Ramos (cell line): Measurements from ENCODE around the gene SIRPG.
"Not testable (repeated sequence)": the region's sequence is repeated elsewhere in the genome, so short reads cannot be mapped to it uniquely, and the experiment has no call there.

ENCODE experiments used
- in situ Hi-C: fragments of 300-500 bp; cut with MboI; formaldehyde crosslinking; loops from one replicate; pipeline ENCODE4 v1.14.3; 2022; ENCODE audit warnings: low sequenced_read_pairs; ENCODE audit not compliant: unreplicated experiment

SIRPG gene

DNA sequence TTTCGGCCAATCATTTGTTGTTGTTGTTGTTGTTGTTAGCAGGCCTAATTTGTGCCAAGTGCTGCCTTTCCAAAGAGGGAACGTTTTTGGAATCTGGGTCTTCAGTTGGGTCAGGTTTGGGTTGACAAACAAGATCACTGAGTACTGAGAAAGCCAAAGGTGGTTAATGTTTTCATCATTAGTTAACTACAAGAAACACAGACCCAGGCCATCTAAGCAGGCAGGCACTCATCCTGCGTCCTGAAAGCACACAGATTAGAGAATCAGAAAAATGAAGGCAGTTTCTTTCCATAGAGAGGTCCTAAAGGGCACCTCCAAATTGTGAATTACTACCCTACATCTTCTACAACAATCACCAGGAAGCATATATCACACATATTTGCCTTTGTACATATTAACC lies 15.1 kb upstream of the SIRPG start:
- in situ Hi-C loops, result no loop called here

DNA sequence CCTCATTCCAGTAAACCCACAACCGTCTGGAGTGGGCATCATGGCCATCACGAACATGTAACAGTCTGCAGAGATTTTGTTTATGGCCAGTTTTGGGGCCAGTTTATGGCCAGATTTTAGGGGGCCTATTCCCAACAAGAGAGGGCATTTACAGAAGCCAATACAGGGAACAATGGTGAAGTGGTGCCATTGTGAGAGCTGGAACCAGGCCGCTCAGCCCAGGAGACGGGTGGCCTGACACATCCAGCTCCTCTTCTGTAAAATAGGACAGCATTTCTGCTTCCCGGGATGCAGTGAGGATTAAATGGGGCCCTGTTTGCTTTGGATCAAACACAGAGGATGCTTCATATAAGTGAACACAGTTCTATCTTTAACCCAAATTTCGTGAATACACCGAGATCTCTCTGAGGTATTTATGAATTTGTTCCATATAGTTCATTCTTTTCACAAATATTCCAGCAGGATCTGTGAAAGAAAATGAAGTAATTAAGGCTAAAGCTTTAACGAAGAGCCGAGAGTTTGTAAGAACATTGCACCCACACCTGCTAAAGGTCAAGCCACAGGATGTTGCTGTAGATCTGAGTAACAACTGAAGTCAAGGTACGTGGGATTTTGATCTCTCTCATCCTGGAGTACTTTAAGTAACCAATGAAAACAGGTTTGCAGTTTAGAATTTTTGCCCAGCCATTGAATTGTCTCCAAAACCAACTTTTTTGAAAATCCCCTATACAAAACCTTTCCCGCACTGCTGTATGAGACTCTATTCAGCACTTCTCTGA lies 14.5 kb upstream of the SIRPG start:
- in situ Hi-C loops, result no loop called here

DNA sequence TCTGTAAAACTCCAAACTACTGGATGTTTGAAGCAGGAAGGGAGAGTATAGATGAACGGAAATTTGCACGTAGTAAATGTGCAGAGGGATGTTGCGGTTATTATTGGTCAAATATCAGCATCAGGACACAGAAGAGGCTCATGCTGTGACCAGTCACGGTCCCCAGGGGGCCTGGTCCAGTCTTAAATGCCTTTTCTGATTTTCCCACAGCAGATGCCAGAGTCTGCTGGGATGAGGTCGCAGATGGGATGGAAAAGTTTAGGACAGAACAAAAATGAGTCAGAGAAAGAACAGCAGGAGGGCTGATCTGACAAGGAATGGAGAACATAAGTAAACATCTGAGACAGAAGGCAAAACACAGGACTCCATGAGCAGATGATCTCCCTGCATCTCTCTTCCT lies 11.7 kb upstream of the SIRPG start:
- in situ Hi-C loops, result no loop called here

DNA sequence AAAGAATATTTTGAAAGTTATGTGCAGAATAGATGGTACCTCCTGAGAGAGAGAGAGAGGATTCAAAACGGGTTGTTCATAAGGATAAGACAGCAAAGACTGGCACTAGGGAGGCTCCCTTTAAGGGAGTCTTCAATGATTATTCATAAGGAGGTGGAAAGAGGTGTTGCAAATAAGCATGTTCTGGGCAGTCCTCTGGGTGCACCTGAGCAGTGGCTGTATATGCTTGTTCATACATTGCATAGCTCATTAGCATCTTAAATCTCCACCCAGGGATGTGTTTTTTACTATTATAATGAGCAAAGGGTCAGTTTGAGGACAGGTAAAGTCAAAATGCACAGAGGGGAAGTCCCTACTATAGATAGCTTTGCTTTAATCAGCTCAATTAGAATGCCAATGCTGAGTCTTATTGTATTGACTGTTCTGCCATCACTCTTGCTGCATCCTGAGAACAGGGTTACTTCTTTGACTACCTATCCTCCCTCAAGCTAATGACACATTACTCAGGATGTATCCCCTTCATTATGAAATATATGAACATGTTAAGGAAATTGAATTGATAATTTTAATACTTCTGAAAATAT lies 10.0 kb upstream of the SIRPG start:
- in situ Hi-C loops, result no loop called here

DNA sequence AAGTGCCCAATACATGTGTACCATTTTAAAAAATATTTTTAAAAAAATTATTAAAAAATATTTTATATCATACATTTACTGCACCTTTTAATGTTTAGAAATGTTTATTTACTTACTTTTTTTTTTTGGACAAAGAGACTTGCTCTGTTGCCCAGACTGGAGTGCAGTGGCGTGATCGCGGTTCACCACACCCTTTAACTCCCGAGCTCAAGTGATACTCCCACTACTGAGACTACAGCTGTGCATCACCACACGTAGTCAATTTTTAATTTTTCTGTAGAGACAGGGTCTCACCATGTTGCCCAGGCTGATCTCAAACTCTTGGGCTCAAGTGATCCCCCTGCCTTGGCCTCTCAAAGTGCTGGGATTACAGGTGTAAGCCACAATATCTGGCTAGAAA lies 9.2 kb upstream of the SIRPG start:
- in situ Hi-C loops, result no loop called here

DNA sequence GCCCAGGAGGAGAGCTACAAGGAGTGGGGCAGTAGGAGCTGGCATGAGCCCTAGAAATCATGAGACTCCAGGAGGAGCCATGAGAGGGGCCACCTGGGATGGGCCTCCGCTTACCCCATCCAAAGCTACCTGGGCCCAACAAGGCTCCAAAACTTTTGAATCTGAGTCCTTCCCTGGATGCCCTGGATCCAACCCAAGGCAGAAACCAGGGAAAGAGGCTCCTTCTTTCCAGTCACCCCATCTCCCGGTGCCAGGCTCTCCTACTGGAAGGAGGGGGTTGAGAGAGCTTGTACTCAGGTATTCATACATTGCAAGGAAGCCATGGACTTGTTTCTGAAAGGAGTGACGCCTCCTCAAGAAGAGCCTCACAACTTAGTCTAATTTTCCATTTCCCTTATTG lies 7.8 kb upstream of the SIRPG start:
- in situ Hi-C loops, result no loop called here

DNA sequence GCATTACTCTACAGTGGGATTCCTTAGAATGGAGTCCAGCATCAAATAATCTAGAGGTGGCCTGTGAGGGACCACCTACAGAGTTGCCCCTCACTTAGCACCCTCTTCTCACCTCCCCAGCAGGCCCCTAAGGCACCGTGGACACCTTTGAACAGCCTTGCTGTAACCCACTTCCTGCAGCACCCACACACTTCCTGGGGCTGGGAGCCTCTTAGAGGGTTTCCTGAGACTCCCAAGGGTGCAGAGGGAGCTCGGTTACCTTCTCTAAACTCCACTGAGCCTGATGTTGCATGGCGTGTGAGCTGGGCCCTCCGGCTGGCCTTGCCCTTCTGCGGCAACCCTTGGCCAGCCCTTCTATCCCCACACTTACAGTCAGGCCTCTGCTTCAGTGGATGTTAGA lies 7.3 kb upstream of the SIRPG start:
- in situ Hi-C loops, result no loop called here

DNA sequence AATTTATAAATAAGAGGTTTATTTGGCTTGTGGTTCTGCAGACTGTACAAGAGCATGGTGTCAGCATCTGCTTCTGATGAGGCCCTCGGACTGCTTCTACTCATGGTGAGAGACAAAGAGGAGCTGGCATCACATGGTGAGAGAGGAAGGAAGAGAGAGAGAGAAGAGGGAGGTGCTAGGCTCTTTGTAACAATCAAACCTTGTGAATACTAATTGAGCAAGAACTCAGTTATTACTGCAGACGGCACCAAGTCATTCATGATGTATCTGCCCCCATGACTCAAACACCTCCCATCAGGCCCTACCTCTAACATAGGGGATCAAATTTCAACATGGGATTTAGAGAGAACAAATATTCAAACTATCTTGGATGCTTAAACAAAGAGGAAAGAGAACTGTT lies 6.3 kb upstream of the SIRPG start:
- in situ Hi-C loops, result no loop called here

DNA sequence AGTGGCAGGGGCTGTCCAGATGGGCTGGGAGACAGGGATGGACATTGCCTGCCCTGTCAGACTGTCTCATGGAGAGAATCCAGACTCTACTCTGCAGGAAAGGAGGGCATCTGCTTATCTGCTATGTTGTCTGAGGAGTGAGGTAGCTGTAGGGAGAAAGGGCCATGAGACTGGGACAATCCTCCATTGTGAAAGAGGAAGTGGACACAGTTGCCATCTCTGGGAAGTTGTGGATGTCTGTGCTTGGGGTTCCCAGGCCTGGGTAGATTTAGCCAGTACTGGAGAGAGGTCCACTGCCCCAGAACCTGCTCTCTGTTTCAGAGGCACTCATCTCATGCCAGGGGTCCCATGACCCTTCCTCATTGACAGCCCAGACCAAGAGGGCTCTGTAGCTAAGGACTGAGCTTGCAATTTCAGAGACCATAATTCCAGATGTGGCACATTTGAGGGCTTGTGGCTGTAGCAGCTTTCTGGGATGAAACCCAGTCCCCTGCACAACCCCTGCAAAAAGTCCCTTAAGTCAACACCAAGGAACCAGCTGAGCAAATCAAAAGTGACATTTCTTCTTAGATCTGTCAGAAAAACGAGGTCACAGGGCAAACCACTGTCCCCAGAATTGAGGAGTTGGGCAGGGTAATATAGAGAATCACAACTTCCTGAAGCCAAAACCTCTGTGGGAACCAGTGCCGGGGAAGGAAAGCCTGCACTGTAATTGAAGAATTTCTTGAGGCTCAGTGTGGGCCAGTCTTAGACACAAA lies 4.1 kb upstream of the SIRPG start:
- in situ Hi-C loops, result no loop called here

DNA sequence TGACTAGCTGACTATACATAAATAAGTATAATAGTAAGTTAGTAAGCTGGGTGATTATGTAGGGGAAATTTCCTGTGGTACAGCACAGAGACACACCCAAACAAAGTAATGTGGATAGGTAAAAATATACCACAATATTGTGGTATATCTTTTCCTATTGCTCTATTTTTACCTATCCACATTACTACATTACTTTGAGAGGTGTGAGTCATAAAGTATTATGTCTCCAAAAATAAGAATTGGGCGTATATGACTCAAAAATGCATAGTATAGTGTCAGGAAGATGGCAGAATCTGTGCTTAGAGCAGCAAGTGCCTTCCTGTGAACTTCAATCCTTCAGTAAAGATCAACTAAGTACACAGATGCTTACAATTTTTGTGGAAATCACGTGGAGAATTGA lies 2.7 kb upstream of the SIRPG start:
- in situ Hi-C loops, result no loop called here

DNA sequence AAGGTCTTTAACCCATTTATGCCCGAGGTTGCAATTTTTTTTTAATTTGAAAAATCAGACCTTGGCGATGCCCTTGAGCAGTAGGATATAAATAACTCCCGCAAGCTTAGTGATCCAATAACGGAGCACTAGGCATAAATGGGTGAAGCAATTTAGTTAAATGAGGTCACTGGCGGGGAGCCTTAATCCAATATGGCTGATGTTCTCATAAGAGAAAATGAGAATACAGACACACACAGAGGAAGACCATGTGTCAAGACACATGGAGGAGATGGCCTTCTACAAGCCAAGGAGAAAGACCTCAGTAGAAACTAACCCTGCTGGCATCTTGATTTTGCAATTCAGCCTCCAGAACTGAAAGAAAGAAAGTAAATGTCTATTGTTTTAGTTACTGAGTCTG lies 735 bp downstream of the SIRPG start:
- in situ Hi-C loops, result no loop called here

DNA sequence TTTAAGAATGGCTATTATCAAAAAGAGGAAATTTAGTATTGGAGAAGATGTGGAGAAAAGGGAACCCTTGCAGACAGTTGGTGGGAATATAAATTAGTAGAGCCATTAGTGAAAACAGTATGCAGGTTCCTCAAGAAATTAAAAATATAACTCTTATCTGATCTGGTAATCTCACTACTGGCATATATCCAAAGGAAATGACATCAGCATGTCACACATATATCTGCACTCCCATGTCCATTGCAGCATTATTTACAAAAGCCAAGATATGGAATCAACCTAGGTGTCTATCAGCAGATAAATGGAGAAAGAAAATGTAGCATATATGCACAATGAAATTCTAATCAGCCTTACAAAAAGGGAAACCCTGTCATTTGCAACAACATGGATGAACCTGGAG lies 2.6 kb downstream of the SIRPG start:
- in situ Hi-C loops, result no loop called here

DNA sequence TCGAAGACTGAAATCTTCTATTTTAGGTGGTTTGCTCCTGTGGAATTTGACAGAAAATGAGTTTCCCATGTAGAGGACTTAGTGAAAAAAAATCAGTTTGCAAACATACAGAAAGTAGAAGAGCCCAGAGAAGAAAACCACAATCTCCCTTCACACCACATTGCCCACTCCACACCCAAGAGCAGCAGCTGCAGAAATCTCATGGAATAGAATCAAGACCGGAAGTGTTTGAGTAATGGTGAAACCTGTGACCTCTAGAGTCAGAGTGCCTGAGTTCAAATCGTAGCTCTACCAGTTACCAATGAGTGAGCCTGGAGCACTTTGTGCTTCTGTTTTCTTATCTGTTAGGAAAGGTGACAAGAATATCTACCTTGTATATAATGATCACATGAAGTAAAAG lies 4.6 kb downstream of the SIRPG start:
- in situ Hi-C loops, result no loop called here

DNA sequence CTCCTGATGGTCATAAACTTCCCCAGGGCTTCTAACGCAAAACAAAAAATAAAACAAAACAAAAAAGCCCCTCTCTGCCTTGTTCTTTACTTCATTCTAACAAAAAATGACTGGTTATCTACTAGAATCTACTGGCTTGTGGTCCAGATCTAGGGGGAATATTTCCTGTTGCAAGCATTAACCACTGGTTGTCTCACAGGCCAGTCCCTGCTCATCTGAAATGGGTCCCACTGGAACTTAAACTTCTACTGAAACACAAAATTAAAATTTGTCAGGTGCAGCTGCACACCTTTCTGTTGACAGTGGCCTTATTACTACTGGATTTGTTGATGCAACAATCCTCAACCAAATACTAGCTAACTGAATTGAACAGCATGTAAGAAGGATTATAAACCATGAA lies 5.5 kb downstream of the SIRPG start:
- in situ Hi-C loops, result no loop called here

DNA sequence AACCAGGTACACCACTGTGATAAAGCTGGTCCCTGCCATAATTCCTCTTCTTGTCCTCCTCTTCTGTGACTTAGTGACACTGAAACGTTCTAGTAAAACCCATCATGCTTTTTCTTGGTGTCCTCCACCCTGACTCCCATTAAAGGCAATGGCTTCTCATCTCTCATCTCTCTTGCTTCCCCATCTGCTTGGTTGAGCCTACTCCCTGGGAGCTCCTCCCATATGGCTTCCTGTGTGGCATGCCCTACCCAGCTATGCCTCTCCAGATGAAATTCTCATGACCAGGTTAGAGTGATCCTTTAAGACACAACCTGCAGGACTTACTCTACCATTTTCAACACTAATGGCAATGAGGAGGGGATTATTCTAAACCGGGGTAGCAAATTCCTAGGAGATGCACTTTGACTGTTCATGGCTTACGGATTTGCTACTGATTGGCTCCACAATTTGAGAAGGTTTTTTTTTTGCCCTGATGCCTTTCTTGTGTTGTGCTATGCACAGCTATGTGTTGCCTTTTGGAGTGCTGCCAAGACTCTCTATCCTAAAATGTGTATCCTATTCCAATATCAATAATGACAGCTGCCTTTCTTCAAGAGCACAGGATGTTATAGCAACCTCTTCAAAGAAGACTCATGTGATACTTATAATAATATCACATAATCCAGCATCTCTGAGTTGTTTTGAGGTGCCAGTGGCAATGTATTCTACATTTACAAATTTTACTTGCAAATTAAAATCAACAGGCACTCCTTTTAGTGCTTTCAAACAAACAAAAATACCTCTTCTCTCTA lies 6.1 kb downstream of the SIRPG start:
- in situ Hi-C loops, result no loop called here

DNA sequence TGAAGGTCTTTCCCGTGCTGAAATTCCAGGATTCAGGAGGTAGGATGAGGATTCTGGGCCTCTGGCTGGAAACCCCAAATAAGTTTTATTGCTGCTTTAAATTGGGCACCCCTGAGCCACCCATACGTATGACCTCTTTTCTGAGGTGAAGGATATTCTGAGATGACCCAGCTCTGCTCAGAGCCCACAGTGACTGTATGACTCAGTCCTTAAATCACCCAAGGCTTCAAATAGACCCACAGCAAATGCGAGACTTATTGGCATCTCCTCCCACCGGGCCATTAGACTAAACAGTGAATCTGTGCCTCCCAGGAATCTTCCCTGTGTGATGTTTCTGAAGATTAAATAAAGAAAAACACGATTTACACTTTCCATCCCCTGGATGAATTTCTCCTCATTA lies 9.5 kb downstream of the SIRPG start:
- in situ Hi-C loops, result no loop called here

DNA sequence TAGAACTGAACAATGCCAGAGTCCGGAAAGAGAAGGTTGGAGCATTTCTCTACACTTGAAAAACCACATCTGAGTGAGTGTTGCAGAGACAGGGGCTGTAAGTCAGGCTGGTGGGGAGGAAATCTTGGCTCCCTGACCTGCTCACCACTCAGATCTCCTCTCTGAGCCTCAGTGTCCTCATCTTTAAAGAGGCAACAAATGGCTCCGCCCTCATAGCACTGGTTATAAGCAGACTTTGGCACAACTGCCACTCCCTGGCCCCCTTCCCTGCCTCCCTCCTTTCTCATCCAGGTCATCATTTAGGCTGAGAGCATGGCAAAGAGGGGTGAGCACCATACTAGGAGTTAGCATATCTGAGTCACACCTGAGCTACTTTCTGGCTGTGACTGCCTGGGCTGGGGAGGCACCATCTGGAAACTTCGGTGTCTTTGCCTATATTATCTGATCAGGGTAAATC lies 10.6 kb downstream of the SIRPG start:
- in situ Hi-C loops, result no loop called here

DNA sequence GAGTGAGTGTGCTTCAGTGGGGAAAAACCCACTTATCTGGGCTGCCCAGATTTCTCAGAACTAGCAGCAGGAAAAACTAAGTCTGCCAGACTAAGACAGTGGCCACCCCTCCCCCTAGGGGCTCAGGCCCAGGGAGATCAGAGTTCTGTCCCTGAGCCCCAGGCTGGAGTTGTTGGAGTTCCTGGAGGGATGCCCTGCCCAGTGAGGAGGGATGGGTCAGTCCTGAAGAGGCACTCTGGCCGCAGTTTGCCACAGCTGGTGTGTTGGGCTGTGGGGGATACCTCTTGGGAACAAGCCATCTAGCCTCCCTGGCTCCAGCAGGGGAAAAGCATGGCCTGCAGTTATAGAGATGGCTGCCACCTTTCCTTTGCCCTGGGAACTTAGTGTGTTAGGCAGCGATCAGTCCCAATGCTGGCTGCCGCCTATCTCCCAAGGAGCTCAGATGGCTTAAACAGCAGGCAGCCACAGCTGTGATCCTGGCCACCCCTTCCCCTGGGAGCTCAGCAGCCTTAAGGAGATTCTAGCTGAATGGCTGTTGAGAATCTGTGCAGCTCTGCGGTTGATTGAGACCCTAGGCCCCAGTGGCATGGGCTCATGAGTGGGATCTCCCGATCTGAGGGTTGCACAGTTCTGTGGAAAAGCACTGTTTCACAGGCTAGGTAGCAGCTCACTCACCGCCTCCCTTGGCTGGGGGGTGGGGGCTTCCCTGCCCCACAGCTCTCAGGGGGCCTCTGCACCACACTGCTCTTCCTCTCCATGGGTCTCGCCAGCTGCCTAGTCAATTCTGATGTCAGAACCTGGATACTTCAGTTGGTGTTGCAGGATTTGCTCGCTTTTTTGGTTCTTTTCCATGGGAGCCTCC lies 13.2 kb downstream of the SIRPG start:
- in situ Hi-C loops, result no loop called here

DNA sequence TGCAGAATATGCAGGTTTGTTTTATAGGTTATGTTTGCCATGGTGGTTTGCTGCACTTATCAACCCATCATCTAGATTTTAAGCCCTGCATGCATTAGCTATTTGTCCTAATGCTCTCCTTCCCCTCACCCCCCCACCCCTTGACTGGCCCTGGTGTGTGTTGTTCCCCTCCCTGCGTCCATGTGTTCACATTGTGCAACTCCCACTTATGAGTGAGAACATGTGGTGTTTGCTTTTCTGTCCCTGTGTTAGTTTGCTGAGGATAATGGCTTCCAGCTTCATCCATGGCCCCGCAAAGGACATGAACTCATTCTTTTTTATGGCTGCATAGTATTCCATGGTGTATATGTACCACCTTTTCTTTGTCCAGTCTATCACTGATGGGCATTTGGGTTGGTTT lies 18.9 kb downstream of the SIRPG start:
- in situ Hi-C loops, result not testable (repeated sequence)

DNA sequence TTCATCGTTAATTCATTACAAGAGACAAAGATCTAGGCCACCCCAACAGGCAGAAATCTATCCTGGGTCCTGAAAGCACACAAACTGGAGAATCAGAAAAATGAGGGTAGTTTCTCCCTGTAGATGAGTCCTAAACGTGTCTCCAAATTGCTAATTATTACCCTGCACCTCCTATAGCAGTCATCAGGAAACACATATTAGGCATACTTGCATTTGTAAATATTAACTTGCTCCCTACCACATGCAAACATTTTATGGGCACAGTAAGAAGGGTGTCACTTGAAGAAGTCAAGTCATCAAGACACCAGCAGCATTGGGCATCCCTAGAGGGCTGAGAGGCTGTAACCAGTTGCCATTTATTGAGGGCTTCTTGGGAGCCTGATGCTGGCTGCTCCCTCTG lies 19.8 kb downstream of the SIRPG start:
- in situ Hi-C loops, result no loop called here
